ENCODE measurements around the gene SRP54.

GRCh38 chr14:35047976-35048513 lies 65.3 kb downstream of the SRP54 start:
- no peak for TF ChIP-seq CTCF (IDR thresholded peaks at IDR 0.05)
- no peak for TF ChIP-seq ZNF263 (CRISPR knock-in tag; IDR thresholded peaks at IDR 0.05; ENCODE audit: low read depth)
- TF ChIP-seq CREM (CRISPR knock-in tag; IDR thresholded peaks at IDR 0.05), result no peak
- no peak for TF ChIP-seq CBFB (CRISPR knock-in tag; IDR thresholded peaks at IDR 0.05; ENCODE audit: low read depth)
- TF ChIP-seq ATF2 (CRISPR knock-in tag; IDR thresholded peaks at IDR 0.05; ENCODE audit: borderline replicate concordance, low read depth), result no peak
- no peak for TF ChIP-seq ZNF219 (CRISPR knock-in tag; IDR thresholded peaks at IDR 0.05; ENCODE audit: borderline replicate concordance)
- TF ChIP-seq NFYB (CRISPR knock-in tag; conservative IDR thresholded peaks at IDR 0.05; ENCODE audit: low read depth), result no peak
- TF ChIP-seq MAX (CRISPR knock-in tag; IDR thresholded peaks at IDR 0.05), result no peak
- TF ChIP-seq ATF3 (CRISPR knock-in tag; conservative IDR thresholded peaks at IDR 0.05), result no peak
- no peak for TF ChIP-seq MLX (CRISPR knock-in tag; IDR thresholded peaks at IDR 0.05)
